GM08714 (cell line): ENCODE results near the gene SUCO.

Experiments
- H3K4me3 ChIP-seq: fragments of 200-500 bp; sonication (Bioruptor generic); 2 replicates; pipeline ENCODE4 v1.5.1; 2014; ENCODE audit warnings: mild to moderate bottlenecking, low read length, inconsistent platforms
- ZNF274 ChIP-seq: IDR thresholded peaks from 2 replicates; pipeline ENCODE4 v1.6.1; 2012; ENCODE audit warnings: mild to moderate bottlenecking, low read depth, low read length

The SUCO gene

GRCh38 chr1:172507741-172508140, 25.2 kb upstream of the SUCO start:
- H3K4me3 ChIP-seq: no peak overlapping the region

DNA sequence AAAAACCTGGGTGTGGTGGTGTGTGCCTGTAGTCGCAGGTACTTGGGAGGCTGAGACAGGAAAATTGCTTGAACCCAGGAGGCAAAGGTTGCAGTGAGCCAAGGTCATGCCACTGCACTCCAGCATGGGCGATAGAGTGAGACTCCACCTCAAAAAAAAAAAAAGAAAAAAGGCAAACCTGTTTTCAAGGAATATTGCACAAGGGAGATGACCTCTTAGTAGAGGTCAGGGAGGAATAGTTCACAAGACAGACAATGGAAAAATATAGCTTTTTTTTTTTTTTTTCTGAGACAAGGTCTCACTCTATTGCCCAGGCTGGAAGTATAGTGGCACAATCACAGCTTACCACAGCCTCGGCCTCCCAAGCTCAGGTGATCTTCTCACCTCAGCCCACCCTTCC, 22.5 kb upstream of the SUCO start:
- H3K4me3 ChIP-seq: no peak overlapping the region
- no peak for TF ChIP-seq ZNF274

More at GRCh38 chr1:172507741-172508140, 25.2 kb upstream of the SUCO start:
- no peak for TF ChIP-seq ZNF274

DNA sequence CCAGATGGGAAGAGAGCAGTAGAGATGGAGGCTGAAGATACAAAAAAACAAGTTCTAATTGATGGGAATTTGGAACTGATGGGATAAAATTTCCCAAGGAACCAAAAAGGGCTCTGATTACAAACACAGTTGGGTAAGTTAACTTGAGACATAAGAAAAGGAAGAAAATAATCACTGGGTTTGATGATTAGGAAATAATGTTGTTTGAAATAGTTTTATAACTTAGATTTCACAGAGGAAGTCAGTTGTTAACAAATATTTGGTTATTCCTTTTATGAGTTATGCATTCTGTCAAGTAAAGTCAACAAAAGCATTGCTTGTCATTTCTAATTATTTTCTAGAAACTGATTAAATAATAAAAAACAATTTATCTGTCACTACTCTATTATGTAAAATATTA, 20.4 kb upstream of the SUCO start:
- H3K4me3 ChIP-seq: no peak overlapping the region
- TF ChIP-seq ZNF274: no peak

DNA sequence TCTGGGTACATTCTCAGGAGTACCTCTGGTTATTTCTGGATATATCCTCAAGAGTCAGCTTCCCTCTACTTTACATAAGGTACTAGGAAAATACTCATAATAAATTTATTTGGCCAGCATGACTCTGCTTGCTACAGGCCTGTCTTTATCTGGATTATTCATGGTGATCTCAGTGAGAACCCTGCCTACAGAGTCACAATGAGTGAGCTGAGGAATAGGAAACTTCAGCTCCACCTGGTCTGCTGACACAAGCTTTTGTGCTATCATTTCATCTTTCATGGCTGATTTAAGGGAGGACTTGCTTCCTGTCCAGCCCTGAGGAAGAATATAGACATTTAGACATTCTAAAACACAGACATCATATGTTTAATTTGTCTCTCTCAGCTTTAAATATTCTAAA, 19.5 kb upstream of the SUCO start:
- no peak for TF ChIP-seq ZNF274

GRCh38 chr1:172514108-172514507, 18.8 kb upstream of the SUCO start:
- TF ChIP-seq ZNF274: no peak
- H3K4me3 ChIP-seq: no peak overlapping the region

More for the DNA sequence above, 19.5 kb upstream of the SUCO start:
- H3K4me3 ChIP-seq: no peak overlapping the region

GRCh38 chr1:172515436-172515835, 17.5 kb upstream of the SUCO start:
- H3K4me3 ChIP-seq: no peak overlapping the region
- no peak for TF ChIP-seq ZNF274

DNA sequence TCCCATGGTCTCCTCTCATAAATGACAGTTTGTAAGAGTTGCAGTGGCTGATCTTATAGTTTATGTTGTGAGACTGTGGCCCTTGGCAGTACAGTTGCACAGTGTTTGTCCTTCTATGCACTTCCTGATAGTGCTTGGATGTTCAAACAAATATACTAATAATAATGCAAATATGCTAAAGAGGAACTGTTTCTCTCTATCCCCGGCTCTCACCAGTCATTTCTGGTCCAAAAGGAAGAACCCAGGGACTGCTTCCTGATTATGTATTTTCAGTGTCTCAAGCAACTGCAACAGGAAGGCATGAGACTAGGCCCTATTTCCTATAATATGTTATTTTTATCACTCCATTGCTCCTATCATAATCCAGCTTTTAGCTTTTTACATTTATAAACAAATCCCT, 17.0 kb upstream of the SUCO start:
- TF ChIP-seq ZNF274: no peak
- H3K4me3 ChIP-seq: no peak overlapping the region

- no peak overlapping the region for H3K4me3 ChIP-seq
- no peak for TF ChIP-seq ZNF274
These were observed 15.9 kb upstream of the SUCO start for GRCh38 chr1:172517081-172517480.

GRCh38 chr1:172517545-172517944, 15.4 kb upstream of the SUCO start:
- no peak for TF ChIP-seq ZNF274
- H3K4me3 ChIP-seq: no peak overlapping the region

- TF ChIP-seq ZNF274: no peak
- H3K4me3 ChIP-seq: no peak overlapping the region
These were observed 3.6 kb upstream of the SUCO start for GRCh38 chr1:172529304-172529703.

- TF ChIP-seq ZNF274: no peak
- H3K4me3 ChIP-seq: no peak overlapping the region
These were observed 3.0 kb upstream of the SUCO start for GRCh38 chr1:172530000-172530399.

GRCh38 chr1:172531412-172532182, 1.4 kb upstream of the SUCO start:
- no peak for TF ChIP-seq ZNF274
- peak overlapping the region; percentile 75 for H3K4me3 ChIP-seq

DNA sequence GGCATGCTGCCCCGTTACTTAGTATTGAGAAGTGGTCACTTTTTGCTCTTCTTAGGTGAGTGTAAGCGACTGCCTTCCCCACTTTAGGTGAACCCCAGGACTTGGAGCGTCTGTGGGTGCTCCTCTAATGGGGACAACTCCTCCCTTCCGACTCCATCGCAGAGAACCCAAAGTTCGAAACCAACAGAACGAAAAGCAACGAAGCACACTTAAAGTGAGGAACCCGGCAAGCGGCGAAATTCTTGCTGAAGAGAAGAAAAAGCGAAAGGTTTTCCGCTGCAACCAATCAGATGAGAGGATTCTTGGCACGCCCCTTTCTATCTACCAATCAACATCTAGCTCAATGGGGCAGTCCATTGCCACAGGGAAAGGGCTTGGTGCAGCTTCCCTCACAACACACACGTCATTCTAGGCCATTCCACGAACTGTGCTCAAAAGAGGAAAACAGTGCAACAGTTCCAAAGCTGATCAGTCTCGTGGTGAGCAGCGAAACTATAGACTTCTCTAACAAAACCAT, 709 bp upstream of the SUCO start:
- no peak for TF ChIP-seq ZNF274
- H3K4me3 ChIP-seq: peak overlapping the region; percentile 75

GRCh38 chr1:172533513-172534151, 682 bp downstream of the SUCO start:
- peak overlapping the region; percentile 74 for H3K4me3 ChIP-seq
- TF ChIP-seq ZNF274: no peak

- no peak overlapping the region for H3K4me3 ChIP-seq
- TF ChIP-seq ZNF274: no peak
These were observed 3.3 kb downstream of the SUCO start for GRCh38 chr1:172536256-172536655.

- no peak for TF ChIP-seq ZNF274
- no peak overlapping the region for H3K4me3 ChIP-seq
These were observed 4.4 kb downstream of the SUCO start for GRCh38 chr1:172537366-172537765.
